GM13976 (cell line): ENCODE measurements around the gene TOPAZ1.
A peak's percentile ranks its signal among the peaks of the same experiment; 100 is the strongest.

ENCODE experiments used
- DNase-seq: peaks from one replicate; pipeline ENCODE4 v3.0.0; 2012; ENCODE audit warnings: low spot score
- CTCF ChIP-seq: IDR thresholded peaks from 2 replicates; pipeline ENCODE4 v1.5.1; 2012; ENCODE audit warnings: borderline replicate concordance, mild to moderate bottlenecking; ENCODE audit not compliant: insufficient read depth; ENCODE audit errors: extremely low read depth, missing control alignments, control extremely low read depth
- in situ Hi-C: fragments of 300-500 bp; cut with MboI; formaldehyde crosslinking; loops from one replicate; pipeline ENCODE4 v1.12.0; 2022; ENCODE audit warnings: low sequenced_read_pairs, mixed read lengths, inconsistent platforms; ENCODE audit not compliant: unreplicated experiment

TOPAZ1 gene

GRCh38 chr3:44329946-44330345 is 88.3 kb downstream of the TOPAZ1 start:
- in situ Hi-C loops = no loop called here
- TF ChIP-seq CTCF = no peak
- DNase-seq = no peak

GRCh38 chr3:44330444-44330843 is 88.8 kb downstream of the TOPAZ1 start:
- no peak for TF ChIP-seq CTCF
- in situ Hi-C loops = no loop called here
- DNase-seq = no peak

- in situ Hi-C loops = no loop called here
- DNase-seq = no peak
- TF ChIP-seq CTCF = no peak
Measured at GRCh38 chr3:44334326-44334725, 92.6 kb downstream of the TOPAZ1 start.

GRCh38 chr3:44337248-44337785 is 95.6 kb downstream of the TOPAZ1 start:
- in situ Hi-C loops = no loop called here
- peak; percentile 6 for TF ChIP-seq CTCF
- no peak for DNase-seq

- in situ Hi-C loops = no loop called here
- no peak for TF ChIP-seq CTCF
Measured at GRCh38 chr3:44338010-44338827, 96.5 kb downstream of the TOPAZ1 start, which contains the start of gene TCAIM. Gene TCAIM (plus strand): TSS chr3:44338766. CDS start chr3:44354783, 16,017 bp downstream.

GRCh38 chr3:44338828-44339127 is 97.1 kb downstream of the TOPAZ1 start:
- in situ Hi-C loops = no loop called here
- TF ChIP-seq CTCF = no peak
- DNase-seq = no peak

More at GRCh38 chr3:44338010-44338827, 96.5 kb downstream of the TOPAZ1 start, which contains the start of gene TCAIM:
- peak; percentile 98 for DNase-seq
